Fibroblast of the aortic adventitia (primary cell): ENCODE results near the gene CST9L. TPM values are rescaled to one million over a fixed set of nuclear protein-coding genes. Genes with fewer than 3 reads are reported as not detected.

ENCODE experiments used
- DNase-seq: peaks from one replicate; pipeline ENCODE4 v3.0.0-alpha.2; 2010; ENCODE audit warnings: low read depth
- H3K4me3 ChIP-seq: 2 replicates; pipeline ENCODE4 v1.5.1; 2011; ENCODE audit warnings: low read depth, mild to moderate bottlenecking, control low read depth, low read length, moderate library complexity
- total RNA-seq: library from RNA; depleted of rRNA; stranded (reverse); fragments of >200 nt; gene quantifications from 2 replicates; pipeline ENCODE4 v1.2.3, GENCODE V29; 2012; ENCODE audit warnings: low replicate concordance
- TF ChIP-seq, protein P1 (sequence below): IDR thresholded peaks from 2 replicates; pipeline ENCODE4 v1.5.1; 2011; ENCODE audit warnings: mild to moderate bottlenecking, low read length, control low read depth, inconsistent platforms; ENCODE audit not compliant: insufficient read depth

The CST9L gene, protein sequence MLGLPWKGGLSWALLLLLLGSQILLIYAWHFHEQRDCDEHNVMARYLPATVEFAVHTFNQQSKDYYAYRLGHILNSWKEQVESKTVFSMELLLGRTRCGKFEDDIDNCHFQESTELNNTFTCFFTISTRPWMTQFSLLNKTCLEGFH
- not detected in 2 replicates for total RNA-seq

DNA sequence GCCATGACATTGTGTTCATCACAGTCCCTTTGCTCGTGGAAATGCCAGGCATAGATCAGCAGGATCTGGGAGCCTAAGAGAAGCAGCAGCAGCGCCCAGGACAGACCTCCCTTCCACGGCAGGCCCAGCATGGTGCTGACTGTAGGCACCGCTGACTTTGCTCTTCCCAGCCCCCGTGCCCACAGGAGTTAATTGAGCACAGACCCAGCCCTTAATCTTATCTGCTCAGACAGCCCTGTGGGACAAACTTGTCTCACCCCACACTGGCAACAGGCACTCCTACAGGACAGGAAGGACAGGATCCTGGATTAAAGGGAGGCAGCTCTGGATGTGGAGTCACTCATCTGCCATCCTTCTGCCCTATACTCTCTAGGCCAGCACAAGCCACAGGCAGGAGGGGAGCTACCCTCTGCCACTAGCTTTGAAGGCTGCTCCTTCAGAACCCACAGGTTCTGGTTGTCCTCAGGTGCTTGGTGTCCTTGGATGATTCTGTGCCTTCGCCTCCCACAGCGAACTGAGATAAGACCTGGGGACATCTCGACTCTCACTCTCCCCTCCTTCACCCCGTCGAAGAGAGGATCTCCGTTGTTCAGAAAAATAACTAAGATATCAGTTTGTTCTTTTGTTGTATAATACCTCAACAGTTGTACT lies at the start of gene CST9L:
CST9L (minus strand) TSS at position 165 of the 651 bp plus-strand sequence; CDS start at position 131, 34 bp downstream.
- TF ChIP-seq, protein P1, sequence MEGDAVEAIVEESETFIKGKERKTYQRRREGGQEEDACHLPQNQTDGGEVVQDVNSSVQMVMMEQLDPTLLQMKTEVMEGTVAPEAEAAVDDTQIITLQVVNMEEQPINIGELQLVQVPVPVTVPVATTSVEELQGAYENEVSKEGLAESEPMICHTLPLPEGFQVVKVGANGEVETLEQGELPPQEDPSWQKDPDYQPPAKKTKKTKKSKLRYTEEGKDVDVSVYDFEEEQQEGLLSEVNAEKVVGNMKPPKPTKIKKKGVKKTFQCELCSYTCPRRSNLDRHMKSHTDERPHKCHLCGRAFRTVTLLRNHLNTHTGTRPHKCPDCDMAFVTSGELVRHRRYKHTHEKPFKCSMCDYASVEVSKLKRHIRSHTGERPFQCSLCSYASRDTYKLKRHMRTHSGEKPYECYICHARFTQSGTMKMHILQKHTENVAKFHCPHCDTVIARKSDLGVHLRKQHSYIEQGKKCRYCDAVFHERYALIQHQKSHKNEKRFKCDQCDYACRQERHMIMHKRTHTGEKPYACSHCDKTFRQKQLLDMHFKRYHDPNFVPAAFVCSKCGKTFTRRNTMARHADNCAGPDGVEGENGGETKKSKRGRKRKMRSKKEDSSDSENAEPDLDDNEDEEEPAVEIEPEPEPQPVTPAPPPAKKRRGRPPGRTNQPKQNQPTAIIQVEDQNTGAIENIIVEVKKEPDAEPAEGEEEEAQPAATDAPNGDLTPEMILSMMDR = no peak
- no peak for DNase-seq

DNA sequence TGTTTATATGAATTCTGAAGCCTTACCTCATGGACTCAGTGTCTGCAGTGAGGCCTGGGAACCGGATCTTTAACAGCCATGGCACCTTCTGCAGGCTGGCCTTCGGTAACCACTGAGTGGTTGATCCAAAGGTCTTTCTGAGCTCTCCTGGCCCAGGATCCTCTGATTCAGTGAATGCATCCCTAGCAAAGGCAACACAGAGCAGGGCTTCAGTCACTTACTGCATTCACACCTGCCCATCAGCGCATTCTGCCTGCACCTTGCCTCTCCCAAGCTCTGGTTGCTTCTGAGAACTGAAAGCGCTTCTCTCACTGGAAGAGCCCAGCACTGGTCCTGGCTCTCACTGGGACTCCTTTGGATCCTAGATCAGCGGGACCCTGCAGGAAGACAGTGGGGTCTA lies 45.9 kb upstream of the CST9L start:
- TF ChIP-seq, protein P1 = no peak
- H3K4me3 ChIP-seq = no peak overlapping the region
- DNase-seq = no peak

More for the DNA sequence above, at the start of gene CST9L:
- H3K4me3 ChIP-seq = no peak within 1 kb of the TSS

DNA sequence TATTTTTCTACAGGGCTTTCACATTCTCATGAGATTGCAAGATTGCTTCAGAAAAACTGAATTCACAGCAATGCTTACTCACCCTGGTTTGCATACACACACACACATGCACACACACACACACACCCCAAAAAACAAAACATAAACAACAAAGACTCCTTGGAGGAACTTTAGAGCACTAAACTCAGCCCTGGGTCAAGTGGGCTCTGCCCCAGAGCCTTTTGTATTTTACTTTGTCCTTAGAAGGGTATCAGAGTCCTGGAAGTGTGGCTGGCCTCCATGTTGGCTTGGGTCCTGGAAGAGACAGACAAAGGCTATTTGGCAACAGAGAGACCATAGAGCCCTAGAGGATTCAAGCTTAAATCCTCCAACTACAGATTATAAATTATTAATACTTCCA lies 45.4 kb upstream of the CST9L start:
- TF ChIP-seq, protein P1 = no peak
- H3K4me3 ChIP-seq = no peak overlapping the region
- DNase-seq = peak; percentile 71

DNA sequence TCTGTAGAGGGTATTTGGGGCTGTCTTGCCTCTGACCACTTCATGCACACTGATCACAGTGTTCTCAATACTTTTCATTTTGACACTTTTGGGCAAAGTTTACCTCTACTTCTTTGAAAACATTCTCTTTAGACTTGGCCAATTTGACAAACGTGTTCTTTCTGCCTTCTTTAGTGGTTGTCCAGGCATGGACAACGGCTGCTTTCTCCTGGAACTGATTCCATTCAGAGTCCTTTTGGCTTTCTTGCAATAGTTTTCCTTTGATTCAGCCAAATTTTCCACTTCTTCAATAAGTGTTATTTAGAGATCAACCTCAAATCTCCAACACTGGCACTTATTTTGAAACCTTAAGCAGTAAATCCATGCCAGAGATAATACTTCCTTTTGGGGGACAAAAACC lies 44.1 kb upstream of the CST9L start:
- no peak for DNase-seq
- TF ChIP-seq, protein P1 = no peak
- no peak overlapping the region for H3K4me3 ChIP-seq

DNA sequence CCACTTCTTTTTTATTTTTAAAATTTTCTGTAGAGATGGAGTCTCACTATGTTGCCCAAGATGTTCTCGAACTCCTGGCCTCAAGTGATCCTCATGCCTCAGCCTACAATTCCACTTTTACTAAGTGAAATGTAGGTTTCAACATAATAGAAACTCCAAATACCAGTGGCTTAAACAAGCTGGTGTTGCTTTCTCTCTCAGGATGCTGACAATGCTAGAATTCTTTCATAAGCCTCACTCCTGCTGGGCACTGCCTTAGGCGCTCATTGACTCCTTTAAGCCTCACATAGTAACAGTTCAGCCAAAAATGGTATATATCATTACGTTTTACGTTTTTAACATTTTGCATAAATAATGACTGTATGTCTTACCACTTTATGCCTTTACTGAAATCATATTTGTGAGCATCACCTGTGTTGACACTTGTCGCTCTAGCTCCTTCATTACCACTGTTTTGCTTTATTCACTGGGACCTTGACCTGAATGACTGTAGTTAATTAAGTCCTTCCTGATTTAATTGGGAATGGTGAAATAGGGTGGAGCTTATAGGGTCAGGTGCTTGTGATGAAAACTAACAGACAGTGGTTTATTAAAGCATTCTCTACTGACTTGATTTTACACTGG lies 41.3 kb upstream of the CST9L start:
- DNase-seq = no peak
- TF ChIP-seq, protein P1 = no peak
- no peak overlapping the region for H3K4me3 ChIP-seq

DNA sequence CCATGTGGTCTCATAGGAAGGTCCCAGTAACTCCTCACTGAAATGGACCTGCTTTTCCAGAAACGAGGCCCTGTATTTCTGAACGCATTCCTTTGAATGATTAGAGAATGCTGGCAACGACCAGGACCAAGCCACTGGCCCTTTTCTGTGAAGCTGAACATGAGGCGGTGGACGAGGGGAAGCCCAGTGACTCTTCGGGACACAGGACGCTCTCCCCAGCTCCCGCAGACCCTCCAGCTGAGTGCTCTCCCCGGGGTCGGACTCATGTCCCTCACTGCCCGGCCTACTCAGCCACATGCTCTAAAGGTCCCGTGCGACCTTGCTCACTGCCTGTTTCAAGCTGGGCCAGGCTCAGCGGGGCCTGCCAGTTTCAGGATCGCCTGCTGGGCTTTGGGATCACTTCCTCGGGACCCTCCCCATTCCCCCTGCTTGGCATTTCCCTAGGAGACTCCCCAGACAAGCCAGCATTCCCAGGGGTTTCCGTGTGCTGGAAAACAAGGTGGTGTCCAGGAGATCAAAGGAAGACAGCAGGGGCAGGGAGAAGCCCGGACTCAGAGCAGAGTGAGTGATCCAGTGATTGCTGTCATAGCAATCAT lies 40.1 kb upstream of the CST9L start:
- no peak overlapping the region for H3K4me3 ChIP-seq
- no peak for DNase-seq
- TF ChIP-seq, protein P1 = no peak
